HepG2 (cell line): Measurements from ENCODE around the gene TADA2B. TPM values are rescaled to one million over a fixed set of nuclear protein-coding genes. Genes with fewer than 3 reads are reported as not detected.

Experiments
- ATAC-seq: fragments of 200-7000 bp; cut with Tn5 transposase; 3 replicates; pipeline ENCODE4 v1.9.1; 2020; ENCODE audit warnings: mild to moderate bottlenecking, moderate library complexity
- BruUV-seq: library from RNA; stranded (reverse); fragments of 400-500 nt; replicated peaks from 2 replicates; lab custom pipeline; 2021; lab: Mats Ljungman, UMichigan
- CTCF ChIA-PET: fragments of 300-600 bp; formaldehyde crosslinking; extraction: SDS; loops from one replicate; lab custom pipeline; 2021; ENCODE audit warnings: low total read pairs, inconsistent platforms, low intra/inter-chr PET ratio; lab: Yijun Ruan, JAX
- POLR2A ChIA-PET: fragments of 350-600 bp; sonication (Branson Sonifier 250); formaldehyde crosslinking; loops from one replicate; lab custom pipeline; 2020; ENCODE audit warnings: antibody characterized with exemption, inconsistent platforms; lab: Yijun Ruan, JAX
- DNase-seq: peaks from one replicate; pipeline ENCODE4 v3.0.0-alpha.2; 2015; ENCODE audit warnings: low spot score
- FAIRE-seq: peaks from 3 replicates; lab custom pipeline; 2011; peaks lifted over from hg19 to GRCh38; lab: Jason Lieb, UNC
- H2AFZ ChIP-seq: one replicate; pipeline ENCODE4 v1.6.1; 2011; ENCODE audit warnings: low read length, inconsistent platforms
- H3K27ac ChIP-seq: fragments of 300-600 bp; 3 replicates; pipeline ENCODE4 v1.8.0; 2011; ENCODE audit warnings: mixed run types, mild to moderate bottlenecking, mixed read lengths, low read length, inconsistent platforms; ENCODE audit not compliant: insufficient read depth; ENCODE audit errors: extremely low read length
- H3K27me3 ChIP-seq, 2 experiments: fragments of 200-600 bp in 1 of 2; 2 replicates in 1 of 2; 3 replicates in 1 of 2; pipeline versions ENCODE4 v1.6.0 to v1.8.0; 2011; ENCODE audit warnings: low read length in 2 of 2, mild to moderate bottlenecking in 2 of 2, moderate library complexity in 2 of 2, inconsistent platforms in 1 of 2; ENCODE audit not compliant: insufficient read depth in 2 of 2, control insufficient read depth in 1 of 2
- H3K36me3 ChIP-seq, 2 experiments: fragments of 200-600 bp in 1 of 2; replicated peaks in 1 of 2; 2 replicates in 1 of 2; 3 replicates in 1 of 2; pipeline versions ENCODE4 v1.5.1 to v1.8.0; 2011; ENCODE audit warnings: low read length in 2 of 2, inconsistent platforms in 1 of 2; ENCODE audit not compliant: insufficient read depth in 2 of 2, control insufficient read depth in 1 of 2
- H3K4me1 ChIP-seq: 2 replicates; pipeline ENCODE4 v1.5.1; 2012; ENCODE audit warnings: low read length, inconsistent platforms; ENCODE audit not compliant: insufficient read depth
- H3K4me2 ChIP-seq: 2 replicates; pipeline ENCODE4 v1.6.0; 2011; ENCODE audit warnings: low read depth, low read length, inconsistent platforms
- H3K4me3 ChIP-seq, 3 experiments: fragments of 200-600 bp in 1 of 3; sonication (generic), shearing (Covaris generic) in 1 of 3; replicated peaks in 1 of 3; 2 replicates each; pipeline ENCODE4 v1.5.1; 2011 to 2016; ENCODE audit warnings: low read length in 3 of 3, inconsistent platforms in 2 of 3, low read depth in 2 of 3, mild to moderate bottlenecking in 2 of 3, control low read depth in 1 of 3, mixed read lengths in 1 of 3; ENCODE audit not compliant: insufficient read depth in 1 of 3
- H3K79me2 ChIP-seq: one replicate; pipeline ENCODE4 v1.6.1; 2011; ENCODE audit warnings: low read length, inconsistent platforms; ENCODE audit not compliant: insufficient read depth
- H3K9ac ChIP-seq: 2 replicates; pipeline ENCODE4 v1.6.0; 2011; ENCODE audit warnings: mild to moderate bottlenecking, low read depth, low read length, inconsistent platforms; ENCODE audit not compliant: insufficient read depth
- H3K9me3 ChIP-seq: 2 replicates; pipeline ENCODE4 v1.5.1; 2012; ENCODE audit warnings: mild to moderate bottlenecking, low read length
- H4K20me1 ChIP-seq: 2 replicates; pipeline ENCODE4 v1.6.0; 2011; ENCODE audit warnings: inconsistent platforms, mild to moderate bottlenecking, low read length, moderate library complexity; ENCODE audit not compliant: insufficient read depth
- AGO2 ChIP-seq: fragments of 200-400 bp; formaldehyde crosslinking; optimal IDR thresholded peaks from 2 replicates; pipeline ENCODE3; 2017; ENCODE audit warnings: mild to moderate bottlenecking, low read depth, low read length, moderate library complexity
- CENPT ChIP-seq: sonication (generic); formaldehyde crosslinking; IDR thresholded peaks from 2 replicates; pipeline ENCODE4 v1.8.0; 2022; ENCODE audit warnings: low read depth, mild to moderate bottlenecking, moderate library complexity, missing genetic modification reagents
- MTA1 ChIP-seq: sonication (generic); formaldehyde crosslinking; IDR thresholded peaks from 2 replicates; pipeline ENCODE4 v1.4.0; 2020; ENCODE audit warnings: missing genetic modification reagents, mild to moderate bottlenecking, borderline replicate concordance
- WGBS: methylation state at CpG from one replicate; pipeline ENCODE4 v1.1.6; 2017; ENCODE audit warnings: low lambda C conversion rate; 5-methylcytosine and 5-hydroxymethylcytosine counted together
- in situ Hi-C: cut with HindIII; loops from 2 replicates; pipeline ENCODE4 v1.10.0; 2017; ENCODE audit warnings: low pct_unique_long_range_greater_than_20kb; ENCODE audit not compliant: extremely low pct_ligation_motif_present
- intact Hi-C: fragments of 100-400 bp; cut with micrococcal nuclease; formaldehyde crosslinking; loops from one replicate; pipeline ENCODE4 v1.10.0; 2022; ENCODE audit not compliant: unreplicated experiment
- polyA plus RNA-seq, 8 experiments: library from polyadenylated mRNA; depleted of rRNA in 3 of 8; stranded (reverse) in 7 of 8; unstranded in 1 of 8; fragments of >200 nt; fragmentation: Illumina TruSeq in 4 of 8; extraction: Trizol in 4 of 8; gene quantifications; 2 replicates each; pipeline versions ENCODE4 v1.2.1 to v1.2.3, GENCODE V29; 2011 to 2016; ENCODE audit warnings: low read depth in 4 of 8, missing spikeins in 1 of 8, mixed read lengths in 1 of 8; ENCODE audit not compliant: insufficient read depth in 1 of 8
- total RNA-seq, 5 experiments: library from RNA; depleted of rRNA; stranded (reverse); fragments of >200 nt; fragmentation: Illumina TruSeq; extraction: Trizol; gene quantifications; 2 replicates each; pipeline ENCODE4 v1.2.3, GENCODE V29; 2016; ENCODE audit warnings: low read depth in 1 of 5

Gene TADA2B
- total and polyA plus RNA-seq, 2 of the 13 experiments (the other 11 are each of a cell fraction or from before 2014, with no cell fraction given), result 4.6 to 8.9 TPM

GRCh38 chr4:7052923-7053715 lies 9.9 kb downstream of the TADA2B start:
- Histone ChIP-seq H3K4me2 (no peak overlapping the region), H3K27me3 (no peaks in the 10 kb centered on the region), H3K36me3 (peaks cover 11 to 37% of the 10 kb centered on the region in 2 experiments; a peak in 4 of 5 replicates), H3K9me3 (no peaks in the 10 kb centered on the region), H3K27ac (no peak overlapping the region), H3K4me1 (no peaks in the 10 kb centered on the region), H3K9ac (no peak overlapping the region), H3K79me2 (peaks cover 6% of the 10 kb centered on the region), H4K20me1 (0 out of 2 replicates have a peak, but pooled peaks cover 9% of the 10 kb centered on the region), H2AFZ (no peak overlapping the region), H3K4me3 (no peak overlapping the region)
- DNase-seq (no peak), FAIRE-seq (no peak), ATAC-seq (no peak; the same call in 2 of the 3 replicates)
- CTCF ChIA-PET, result no interaction called here
- POLR2A ChIA-PET, result no interaction called here
- no peak for TF ChIP-seq MTA1 (CRISPR knock-in tag)
- TF ChIP-seq AGO2, result peak; percentile 12
- intact Hi-C loops (no loop called here), in situ Hi-C loops (no loop called here)
- WGBS, result 95% methylated on average over 15 of the region's 20 CpGs
- BruUV-seq, result no TSS peak

- Histone ChIP-seq H3K27ac (no peak overlapping the region), H3K9me3 (no peaks in the 10 kb centered on the region), H3K4me2 (no peak overlapping the region), H3K4me1 (no peaks in the 10 kb centered on the region), H3K36me3 (peaks cover 11 to 45% of the 10 kb centered on the region in 2 experiments; a peak in 4 of 5 replicates), H3K9ac (no peak overlapping the region), H3K27me3 (no peaks in the 10 kb centered on the region), H2AFZ (no peak overlapping the region), H4K20me1 (0 out of 2 replicates have a peak, but pooled peaks cover 4% of the 10 kb centered on the region), H3K4me3 (no peak overlapping the region), H3K79me2 (peaks cover 4% of the 10 kb centered on the region)
- no peak for FAIRE-seq
- 96% methylated on average over 52 of the region's 52 CpGs for WGBS
- in situ Hi-C loops (no loop called here), intact Hi-C loops (no loop called here)
- CTCF ChIA-PET, result no interaction called here
- no peak for ATAC-seq
- no peak for TF ChIP-seq CENPT (CRISPR knock-in tag)
- BruUV-seq, result no TSS peak
- DNase-seq, result no peak
- POLR2A ChIA-PET, result interaction anchor here (1.8 kb wide), 1 partner anchor 13 kb away, joined by 9 read pairs; the partner anchor contains the start of gene GRPEL1
These were observed 11.1 kb downstream of the TADA2B start for GRCh38 chr4:7054106-7054880.
